Activated CD4-positive, alpha-beta T cell treated with anti-CD3 and anti-CD28 coated beads, Interleukin-2, amount 50 U/mL, for 24 hours (primary cell): ENCODE measurements around the gene AOAH.

Experiments used
- DNase-seq, 2 donors: peaks; one replicate each; pipeline ENCODE4 v3.0.0-alpha.2; 2020; ENCODE audit warnings: low read depth in 1 of 2, low spot score in 1 of 2

AOAH gene

DNA sequence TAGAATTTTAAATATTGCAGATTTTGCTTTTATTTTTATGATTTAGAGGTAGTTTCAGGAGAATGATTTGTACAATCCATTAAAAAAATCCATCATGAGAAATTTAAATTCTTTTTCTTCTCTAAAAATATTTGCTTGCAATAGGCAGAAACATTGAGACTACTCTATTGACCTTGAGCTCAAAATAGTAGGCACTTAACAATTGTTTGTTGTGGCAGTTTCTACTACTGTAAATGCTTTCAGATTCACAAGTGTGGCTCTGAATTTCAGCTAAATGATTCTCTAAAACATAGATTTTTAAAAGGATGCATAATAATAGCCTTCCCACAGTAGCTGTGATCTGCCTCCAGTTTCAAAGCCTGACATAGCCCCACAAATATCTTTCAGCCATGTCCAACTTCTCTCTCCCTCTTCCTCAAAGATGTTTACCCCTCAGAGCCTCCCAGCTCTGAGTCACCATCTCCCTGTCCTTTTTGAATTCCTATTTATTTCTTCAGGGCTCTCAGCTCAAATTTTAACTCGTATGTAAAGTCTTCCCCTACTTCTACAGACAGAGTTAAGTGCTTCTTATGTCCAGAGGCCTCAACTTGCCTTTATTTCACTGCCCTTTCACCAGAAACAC, 160.5 kb downstream of the AOAH start:
- no peak for DNase-seq

DNA sequence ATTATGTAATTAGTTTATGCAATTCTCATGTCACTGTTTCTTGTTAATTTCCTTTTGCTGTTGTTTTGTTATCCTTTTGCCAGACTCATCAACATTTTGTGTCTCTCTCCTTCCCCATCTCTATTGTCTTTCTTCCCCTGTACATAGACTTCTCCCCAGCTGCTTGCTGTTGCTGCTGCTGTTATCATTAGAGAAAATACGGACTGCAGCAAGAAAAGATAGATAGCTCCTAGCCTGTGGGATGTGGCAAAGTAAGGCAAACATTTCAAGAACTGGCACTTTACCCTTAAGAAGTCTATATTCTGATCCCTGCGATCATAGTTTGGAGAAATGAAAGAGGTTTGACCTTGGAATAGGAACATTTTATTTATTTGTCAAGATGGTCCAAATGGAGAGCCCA, 162.2 kb downstream of the AOAH start:
- no peak for DNase-seq

DNA sequence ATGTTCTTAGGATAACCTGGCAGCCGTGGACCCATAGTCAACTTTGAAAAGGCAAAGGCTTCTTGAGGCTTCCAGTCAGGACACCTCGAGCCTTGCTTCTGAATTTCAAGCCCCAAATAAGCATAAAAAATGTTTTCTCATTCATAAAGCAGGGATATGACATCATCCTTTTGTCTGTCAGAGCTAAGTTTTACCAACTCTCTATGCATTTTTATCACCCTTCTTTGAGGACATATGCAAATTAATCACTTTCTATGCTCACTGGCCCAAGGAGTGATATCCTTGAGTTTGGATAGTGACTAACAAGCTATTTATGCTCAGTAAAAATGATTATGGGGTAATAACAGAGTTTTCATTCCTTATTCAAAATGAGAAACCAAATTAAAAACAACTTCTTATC, 175.3 kb downstream of the AOAH start:
- DNase-seq = no peak

DNA sequence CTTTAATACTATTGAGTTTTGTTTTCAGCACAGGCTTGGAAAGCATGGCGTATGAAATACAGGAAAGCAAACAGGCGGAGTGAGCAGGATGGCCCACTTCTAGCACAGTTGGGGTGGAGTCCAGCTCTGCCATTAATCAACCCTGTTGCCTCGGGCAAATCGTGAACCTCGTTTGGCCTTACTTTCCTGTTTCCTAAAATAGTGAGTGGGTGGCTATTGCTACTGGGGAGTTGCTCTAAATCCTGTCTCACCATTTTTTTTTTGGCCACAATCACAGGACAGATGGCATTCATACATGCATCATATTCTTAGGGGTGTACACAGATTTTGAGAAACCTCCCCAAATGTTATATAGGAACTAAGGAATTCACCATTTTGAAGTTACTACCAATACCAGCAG, 176.9 kb downstream of the AOAH start:
- DNase-seq = no peak

DNA sequence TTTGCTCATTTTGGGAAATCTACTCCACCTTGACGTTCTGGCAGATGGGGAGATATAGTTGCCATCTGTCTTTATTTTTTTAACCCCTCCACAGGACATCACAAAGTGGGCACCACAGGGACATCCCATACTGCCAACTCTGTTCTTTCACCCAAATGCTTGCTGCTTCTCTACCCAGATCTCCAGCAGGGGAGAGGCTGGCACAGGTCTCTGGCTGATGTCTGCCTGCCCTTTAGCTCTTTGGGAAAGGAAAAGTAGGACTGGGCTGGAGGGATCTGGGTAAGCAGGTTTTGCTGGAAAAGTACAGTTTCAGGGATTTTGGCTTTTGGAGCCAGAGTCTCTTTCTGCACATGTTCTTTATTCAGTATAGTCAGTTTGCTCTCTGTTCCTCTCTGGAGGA, 178.0 kb downstream of the AOAH start:
- DNase-seq = no peak

- no peak for DNase-seq
These were observed 179.0 kb downstream of the AOAH start for GRCh38 chr7:36545291-36545690.

- DNase-seq = no peak
These were observed 186.2 kb downstream of the AOAH start for GRCh38 chr7:36538126-36538525.

DNA sequence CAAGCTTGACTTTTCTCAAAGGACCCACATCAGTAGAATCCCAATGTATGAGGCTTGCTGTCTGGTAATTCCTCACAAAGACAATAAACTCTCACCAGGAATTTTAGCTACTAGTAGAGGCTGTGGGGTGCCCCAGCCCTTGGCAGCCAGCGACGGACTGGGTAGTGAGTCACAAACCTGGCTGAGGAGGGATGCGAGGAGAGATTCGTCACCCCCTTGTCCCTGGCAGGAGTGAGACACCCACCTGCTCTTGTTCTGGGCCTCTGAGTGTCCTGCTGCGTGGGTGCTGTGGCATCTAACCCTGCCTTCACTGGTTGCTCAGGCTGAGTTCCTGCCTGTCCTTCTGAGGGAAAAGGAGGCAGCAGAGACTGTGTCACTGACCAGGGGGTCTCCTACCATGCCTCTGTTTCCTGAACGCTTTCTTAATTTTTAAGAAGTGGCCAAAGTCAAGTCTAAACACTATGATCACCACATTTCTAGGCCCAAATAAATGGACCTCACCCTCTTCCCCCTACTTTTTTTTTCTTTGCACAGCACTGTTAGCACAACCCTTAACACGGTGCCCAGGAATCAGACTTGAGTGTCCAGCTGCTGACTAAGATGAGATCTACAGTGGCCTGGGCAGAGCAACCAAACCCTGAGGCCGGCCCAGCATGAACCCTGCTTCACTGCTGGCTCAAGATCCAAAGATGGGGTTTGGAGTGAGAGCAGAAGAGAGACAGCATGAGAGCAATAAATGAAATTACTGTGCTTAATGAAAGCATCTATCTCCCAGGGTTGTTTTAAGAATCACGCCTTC, 188.2 kb downstream of the AOAH start:
- no peak for DNase-seq

DNA sequence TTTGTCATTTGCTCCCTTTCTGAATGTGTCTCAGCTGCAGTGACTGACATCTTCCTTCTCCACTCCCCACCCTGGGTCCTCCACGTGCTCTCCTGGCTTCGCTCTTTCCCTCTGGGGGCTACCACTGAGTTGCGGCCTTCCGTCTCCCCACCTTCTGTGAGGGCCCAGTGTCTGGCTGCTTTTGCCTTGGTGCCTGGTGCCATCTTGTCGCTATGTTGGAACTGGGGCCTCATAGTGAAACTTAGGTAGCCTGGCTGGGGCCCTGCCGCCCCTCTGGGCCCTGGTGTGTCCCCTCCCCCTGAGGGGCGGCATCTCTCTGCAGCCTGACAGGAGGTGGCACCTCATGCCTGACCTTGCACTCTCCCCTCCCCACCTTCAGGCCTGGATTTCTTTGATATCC, 190.6 kb downstream of the AOAH start:
- no peak for DNase-seq

DNA sequence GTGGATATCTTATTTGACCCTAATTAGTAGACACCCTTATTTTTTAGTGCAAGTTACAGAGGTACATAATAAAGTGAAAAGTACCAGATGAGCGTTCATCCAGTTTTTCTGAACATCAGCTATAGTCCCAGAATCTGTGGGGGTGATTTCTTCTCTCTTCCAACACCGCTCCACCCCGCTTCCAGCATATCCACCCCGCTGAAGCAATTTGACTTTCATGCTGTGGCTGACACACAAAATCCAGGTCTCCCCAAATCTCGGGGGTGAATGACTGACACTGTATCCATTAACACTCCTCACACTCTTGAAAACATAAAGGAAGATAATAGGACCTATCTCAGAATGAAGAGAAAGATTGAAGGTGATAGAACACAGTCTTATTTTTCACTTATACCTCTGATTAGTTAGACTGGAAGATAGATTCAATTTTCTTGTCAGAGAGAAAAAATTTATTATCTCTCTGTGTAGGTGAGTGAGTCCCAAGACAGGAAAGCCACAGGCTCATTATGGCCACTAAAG, 191.3 kb downstream of the AOAH start:
- no peak for DNase-seq

- DNase-seq = no peak
These were observed 192.3 kb downstream of the AOAH start for GRCh38 chr7:36531951-36532350.

- no peak for DNase-seq
These were observed 193.8 kb downstream of the AOAH start for GRCh38 chr7:36530456-36530855.

DNA sequence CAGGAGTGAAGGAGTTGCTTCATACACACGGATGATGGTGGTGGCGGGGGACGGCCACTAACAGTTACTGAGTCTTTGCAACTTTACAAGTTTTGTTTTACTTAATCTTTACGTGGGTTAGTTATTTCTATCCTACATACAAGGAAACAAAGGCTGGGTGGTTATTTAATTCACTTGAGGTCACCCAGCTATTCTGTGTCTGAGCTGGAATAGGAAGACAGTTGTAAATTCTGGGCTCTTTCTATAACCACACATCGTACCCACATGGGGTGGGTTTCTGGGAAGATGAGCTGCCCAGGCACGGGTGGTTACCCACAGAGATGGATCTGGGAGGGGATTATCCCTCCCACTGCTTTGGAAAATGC, 196.8 kb downstream of the AOAH start:
- DNase-seq = no peak

- DNase-seq = no peak
These were observed 197.3 kb downstream of the AOAH start for GRCh38 chr7:36526863-36527548.

DNA sequence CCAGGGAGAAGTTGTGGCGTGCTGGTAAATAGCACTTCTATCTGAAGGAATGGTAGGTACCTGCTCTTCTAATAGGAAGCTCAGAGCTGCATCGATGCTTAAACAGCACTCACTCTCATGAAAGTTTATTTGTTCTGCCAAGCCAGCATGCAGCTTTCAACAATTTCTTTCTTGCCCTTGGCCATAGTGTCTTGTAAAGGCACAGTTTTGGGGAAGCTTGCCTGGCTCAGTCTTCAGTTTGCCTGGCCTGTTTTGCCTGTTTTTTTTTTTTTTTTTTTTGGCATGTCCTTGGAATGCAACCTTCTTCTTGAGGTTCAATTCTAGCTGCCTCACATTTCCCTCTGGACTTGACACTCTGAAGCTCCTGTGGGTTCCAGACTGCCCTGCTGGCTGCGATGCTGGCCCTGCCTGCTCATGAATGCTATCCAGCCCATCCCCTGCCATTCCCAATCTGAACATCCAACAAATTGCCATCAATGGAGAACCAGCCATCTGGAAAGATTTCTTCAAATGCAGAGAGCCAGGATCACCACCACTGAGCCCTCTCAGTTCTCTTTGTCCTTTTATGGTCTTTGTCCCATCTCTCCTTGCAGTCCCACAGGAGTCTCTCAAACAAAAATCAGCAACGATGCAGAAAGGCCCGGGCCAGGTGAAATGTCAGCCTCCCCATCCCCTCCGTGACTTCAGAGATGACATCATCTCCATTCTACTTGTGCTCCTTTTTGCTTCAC, 200.8 kb downstream of the AOAH start:
- DNase-seq = no peak

DNA sequence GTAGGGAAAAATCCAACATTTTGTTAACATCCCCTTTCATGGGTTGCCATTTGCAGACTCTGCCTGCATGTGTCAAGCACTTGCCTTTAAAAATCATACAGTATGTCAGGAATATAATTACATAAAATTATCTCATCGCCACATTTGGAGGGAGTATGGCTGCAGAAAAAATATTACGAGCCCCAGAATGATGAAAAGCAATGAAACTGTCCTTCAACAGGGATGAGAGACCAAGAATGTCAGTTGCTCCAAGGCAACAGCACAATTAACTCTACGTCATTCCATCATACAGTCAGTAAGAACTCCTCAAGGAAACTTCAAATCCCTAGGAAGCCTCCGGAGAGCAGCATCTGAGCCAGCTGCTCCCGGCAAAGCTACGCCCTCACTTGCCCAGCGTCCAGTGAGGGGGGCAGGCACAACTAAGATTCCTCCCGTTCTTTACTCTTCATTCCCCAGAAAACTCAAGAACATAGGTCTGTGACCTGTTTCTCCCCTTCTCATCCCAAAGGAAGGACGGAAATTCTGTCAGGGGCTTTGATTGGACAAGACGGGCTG, 201.8 kb downstream of the AOAH start:
- DNase-seq = no peak

- no peak for DNase-seq
These were observed 202.4 kb downstream of the AOAH start for GRCh38 chr7:36521911-36522310.

GRCh38 chr7:36521133-36521532, 203.2 kb downstream of the AOAH start:
- DNase-seq = no peak

DNA sequence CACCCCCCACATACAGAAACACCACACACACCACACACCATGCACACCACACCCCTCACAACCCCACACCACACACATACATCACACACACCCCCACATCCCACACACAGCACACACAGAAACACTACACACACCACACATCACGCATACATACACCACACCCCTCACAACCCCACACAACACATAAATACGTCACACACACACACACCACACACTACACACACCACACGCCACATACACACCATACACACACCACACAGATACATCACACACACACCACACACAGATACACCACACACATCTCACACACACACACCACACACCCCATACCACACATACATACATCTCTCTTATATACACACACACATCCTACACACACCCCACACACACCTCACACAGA, 208.4 kb downstream of the AOAH start:
- no peak for DNase-seq

DNA sequence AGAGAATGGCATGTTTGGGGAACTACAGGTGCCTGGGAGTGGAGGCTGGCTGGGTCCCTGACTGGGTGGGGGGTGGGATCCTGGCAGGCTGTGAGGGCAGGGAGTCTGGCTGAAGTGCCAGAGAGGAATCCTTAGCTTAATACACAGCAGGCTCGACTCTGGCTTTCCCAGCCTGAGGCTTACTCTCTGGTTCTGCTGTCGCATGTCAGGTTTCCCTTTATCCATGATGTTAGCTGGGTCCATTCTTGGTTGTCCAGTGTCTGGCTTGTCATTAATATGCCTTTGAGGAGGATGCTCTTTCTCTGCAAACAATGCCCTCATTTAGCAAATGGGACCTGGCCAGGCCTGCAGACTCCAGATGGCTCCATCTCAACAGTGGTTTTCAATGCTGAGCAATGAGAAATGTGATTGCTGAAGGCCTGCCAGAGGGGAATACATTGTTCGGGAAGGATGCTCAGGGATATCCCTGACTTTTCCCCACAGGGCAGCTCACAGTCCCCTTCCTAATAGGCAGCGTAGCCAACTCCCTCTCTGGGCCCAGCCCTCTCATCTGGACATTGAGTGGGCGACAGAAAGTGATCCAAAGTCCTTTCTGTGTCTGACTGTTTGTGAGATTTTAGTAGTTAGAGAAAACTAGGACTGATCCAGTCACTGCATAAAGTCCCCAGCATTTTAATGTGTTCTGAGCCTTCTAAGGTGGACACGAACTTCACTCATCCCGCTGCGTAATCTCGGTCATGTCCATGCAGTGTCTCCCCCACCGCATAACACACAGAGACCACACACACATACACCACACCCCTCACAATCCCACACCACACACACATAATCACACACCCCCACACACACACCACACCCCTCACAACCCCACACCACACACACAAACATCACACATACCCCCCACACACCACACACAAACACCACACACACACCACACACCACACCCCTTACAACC, 209.7 kb downstream of the AOAH start:
- DNase-seq = no peak
